Endothelial cell of umbilical vein (primary cell): ENCODE measurements around the gene MTA2. TPM values are rescaled to one million over a fixed set of nuclear protein-coding genes. Genes with fewer than 3 reads are reported as not detected.

Experiments used
- BruUV-seq: library from RNA; stranded (reverse); fragments of 400-500 nt; replicated peaks from 2 replicates; lab custom pipeline; 2021; lab: Mats Ljungman, UMichigan
- CTCF ChIA-PET: fragments of 300-600, 350-600 bp; sonication (Branson Sonifier 250); formaldehyde crosslinking; loops from one replicate; lab custom pipeline; 2021; ENCODE audit warnings: antibody characterized with exemption, inconsistent platforms; lab: Charles Lee
- POLR2A ChIA-PET: fragments of 300-600, 350-600 bp; sonication (Branson Sonifier 250); formaldehyde crosslinking; loops from one replicate; lab custom pipeline; 2021; ENCODE audit warnings: antibody characterized with exemption, inconsistent platforms; lab: Charles Lee
- DNase-seq: peaks from one replicate; pipeline ENCODE4 v3.0.0-alpha.2; 2011; ENCODE audit warnings: low read depth, low spot score
- FAIRE-seq: peaks from 2 replicates; lab custom pipeline; 2011; peaks lifted over from hg19 to GRCh38; lab: Jason Lieb, UNC
- H2AFZ ChIP-seq: 2 replicates; pipeline ENCODE4 v1.6.0; 2012; ENCODE audit warnings: low read depth, low read length, control low read depth, inconsistent platforms
- H3K27ac ChIP-seq: 2 replicates; pipeline ENCODE4 v1.5.1; 2011; ENCODE audit warnings: low read depth, mild to moderate bottlenecking, control low read depth, low read length, moderate library complexity; ENCODE audit not compliant: insufficient read depth
- H3K27me3 ChIP-seq, 2 experiments: 2 replicates each; pipeline versions ENCODE4 v1.6.0 to v1.6.1; 2011; ENCODE audit warnings: low read length in 2 of 2, mixed read lengths in 1 of 2; ENCODE audit not compliant: control insufficient read depth in 2 of 2, insufficient read depth in 2 of 2
- H3K36me3 ChIP-seq, 2 experiments: 2 replicates in 1 of 2; 3 replicates in 1 of 2; pipeline ENCODE4 v1.5.1; 2011; ENCODE audit warnings: low read length in 2 of 2, mild to moderate bottlenecking in 1 of 2, moderate library complexity in 1 of 2; ENCODE audit not compliant: control insufficient read depth in 2 of 2, insufficient read depth in 2 of 2; ENCODE audit errors: extremely low read depth in 1 of 2
- H3K4me1 ChIP-seq: 3 replicates; pipeline ENCODE4 v1.5.1; 2011; ENCODE audit warnings: mild to moderate bottlenecking, low read length; ENCODE audit not compliant: control insufficient read depth, insufficient read depth; ENCODE audit errors: extremely low read depth
- H3K4me2 ChIP-seq: 2 replicates; pipeline ENCODE4 v1.6.1; 2011; ENCODE audit warnings: low read length, control low read depth, mixed read lengths; ENCODE audit not compliant: insufficient read depth
- H3K4me3 ChIP-seq, 3 experiments: fragments of 200-600 bp in 1 of 3; sonication (generic), shearing (Covaris generic) in 1 of 3; replicated peaks in 1 of 3; 2 replicates each; pipeline ENCODE4 v1.5.1; 2011 to 2016; ENCODE audit warnings: control low read depth in 3 of 3, low read length in 3 of 3, mild to moderate bottlenecking in 2 of 3, inconsistent platforms in 1 of 3, low read depth in 1 of 3, moderate library complexity in 1 of 3; ENCODE audit not compliant: insufficient read depth in 1 of 3
- H3K79me2 ChIP-seq: 2 replicates; pipeline ENCODE4 v1.6.0; 2012; ENCODE audit warnings: low read length, inconsistent platforms; ENCODE audit not compliant: control insufficient read depth, insufficient read depth
- H3K9ac ChIP-seq: replicated peaks from 2 replicates; pipeline ENCODE3; 2011; ENCODE audit warnings: low read length, control low read depth; ENCODE audit not compliant: insufficient read depth; ENCODE audit errors: extremely low read depth
- H3K9me1 ChIP-seq: replicated peaks from 3 replicates; pipeline ENCODE4 v1.6.0; 2011; ENCODE audit warnings: mild to moderate bottlenecking, low read length; ENCODE audit not compliant: control insufficient read depth, insufficient read depth; ENCODE audit errors: extremely low read depth
- H3K9me3 ChIP-seq: replicated peaks from 2 replicates; pipeline ENCODE4 v1.5.1; 2012; ENCODE audit warnings: low read length, inconsistent platforms; ENCODE audit not compliant: control insufficient read depth, insufficient read depth
- H4K20me1 ChIP-seq: replicated peaks from 2 replicates; pipeline ENCODE3; 2011; ENCODE audit warnings: mild to moderate bottlenecking, low read length; ENCODE audit not compliant: control insufficient read depth, insufficient read depth; ENCODE audit errors: extremely low read depth
- CTCF ChIP-seq, 2 donors: IDR thresholded peaks; 1 replicate in 1 of 2; 2 replicates in 1 of 2; pipeline ENCODE4 v1.5.1; 2011; ENCODE audit warnings: low read length in 2 of 2, mild to moderate bottlenecking in 2 of 2, moderate library complexity in 2 of 2, control low read depth in 1 of 2, inconsistent platforms in 1 of 2, low read depth in 1 of 2; ENCODE audit not compliant: insufficient read depth in 1 of 2; ENCODE audit errors: extremely low read depth in 1 of 2
- EZH2 ChIP-seq: IDR thresholded peaks from 2 replicates; pipeline ENCODE4 v1.6.1; 2012; ENCODE audit warnings: borderline replicate concordance, low read depth, mild to moderate bottlenecking, moderate library complexity, low read length, inconsistent platforms; ENCODE audit not compliant: severe bottlenecking
- FOS ChIP-seq: IDR thresholded peaks from 2 replicates; pipeline ENCODE4 v1.6.1; 2011; ENCODE audit warnings: mild to moderate bottlenecking, low read length, moderate library complexity, borderline replicate concordance; ENCODE audit not compliant: insufficient read depth
- GATA2 ChIP-seq: IDR thresholded peaks from 2 replicates; pipeline ENCODE4 v1.7.0; 2011; ENCODE audit warnings: low read depth, mild to moderate bottlenecking, moderate library complexity, mixed read lengths, low read length; ENCODE audit not compliant: insufficient read length, insufficient read depth
- JUN ChIP-seq: IDR thresholded peaks from 2 replicates; pipeline ENCODE4 v1.6.1; 2011; ENCODE audit warnings: borderline replicate concordance, low read depth; ENCODE audit not compliant: insufficient read length, insufficient read depth
- MAX ChIP-seq: IDR thresholded peaks from 2 replicates; pipeline ENCODE4 v1.6.1; 2011; ENCODE audit not compliant: insufficient read depth, insufficient read length
- MYC ChIP-seq: IDR thresholded peaks from one replicate; pipeline ENCODE4 v1.6.1; 2011; ENCODE audit warnings: mild to moderate bottlenecking, low read depth, low read length
- POLR2A ChIP-seq: IDR thresholded peaks from 2 replicates; pipeline ENCODE4 v1.6.1; 2012; ENCODE audit warnings: low read depth, mild to moderate bottlenecking, control low read depth, low read length
- POLR2AphosphoS5 ChIP-seq: IDR thresholded peaks from 2 replicates; pipeline ENCODE4 v1.6.1; 2012; ENCODE audit warnings: low read depth, mild to moderate bottlenecking, control low read depth, low read length, moderate library complexity; ENCODE audit not compliant: insufficient read depth
- dilution Hi-C: fragments of 300-500 bp; cut with MboI; formaldehyde crosslinking; loops from one replicate; pipeline ENCODE4 v1.15.0; 2019; ENCODE audit warnings: low sequenced_read_pairs; ENCODE audit not compliant: extremely low pct_ligation_motif_present
- intact Hi-C: fragments of 100-400 bp; cut with micrococcal nuclease; formaldehyde crosslinking; loops from one replicate; pipeline ENCODE4 v1.10.0; 2022
- polyA plus RNA-seq, 4 experiments: library from polyadenylated mRNA; depleted of rRNA in 3 of 4; stranded (reverse) in 3 of 4; unstranded in 1 of 4; fragments of >200 nt; gene quantifications; 2 replicates each; pipeline versions ENCODE4 v1.2.1 to v1.2.3, GENCODE V29; 2011 to 2012; ENCODE audit warnings: missing spikeins in 1 of 4
- total RNA-seq: library from RNA; stranded (reverse); gene quantifications from 2 replicates; pipeline ENCODE4 v1.2.3, GENCODE V29; 2021

Gene MTA2
- total and polyA plus RNA-seq, 2 donors (not counting 3 experiments of a cell fraction or from before 2014, with no cell fraction given) = 40.4 to 166 TPM

GRCh38 chr11:62603072-62603408, 1.4 kb upstream of the MTA2 start:
- no peaks in the 10 kb centered on the region for H3K9me1 ChIP-seq
- no peak overlapping the region for H3K4me3 ChIP-seq
- no peaks in the 10 kb centered on the region for H3K9me3 ChIP-seq
- H3K4me2 ChIP-seq = no peak overlapping the region
- no peaks in the 10 kb centered on the region for H3K27me3 ChIP-seq
- H3K27ac ChIP-seq = no peak overlapping the region
- no peak overlapping the region for H3K9ac ChIP-seq
- peaks cover 31% of the 10 kb centered on the region for H3K79me2 ChIP-seq
- ChIA-PET CTCF (interaction anchor here (1.5 to 3.8 kb wide), 2 partner anchors 9 to 12 kb away, joined by 4 to 29 read pairs; partner anchors contain the start of genes EML3 and TUT1), POLR2A (interaction anchor here (0.5 kb wide), 1 partner anchor 38 kb away, joined by 4 read pairs; no protein-coding TSS in a partner anchor)
- TF ChIP-seq EZH2 = no peak
- no peak for TF ChIP-seq MYC
- TF ChIP-seq GATA2 = no peak
- no peak for TF ChIP-seq MAX
- no peak for TF ChIP-seq JUN
- no peak for TF ChIP-seq CTCF (IDR thresholded peaks at IDR 0.05; ENCODE audit: extremely low read depth in 1 of 2, insufficient read depth in 1 of 2, low read depth in 1 of 2, low read length in 2 of 2)
- no peak for TF ChIP-seq POLR2AphosphoS5
- no peak for TF ChIP-seq POLR2A
- TF ChIP-seq FOS = no peak
- BruUV-seq = no TSS peak
- H2AFZ ChIP-seq = no peak overlapping the region
- no peak for FAIRE-seq
- dilution Hi-C loops (no loop called here), intact Hi-C loops (no loop called here)
- no peak for DNase-seq
- no peaks in the 10 kb centered on the region for H4K20me1 ChIP-seq
- H3K4me1 ChIP-seq = peaks cover 19% of the 10 kb centered on the region
- H3K36me3 ChIP-seq = peaks cover 1 to 12% of the 10 kb centered on the region in 2 experiments
